G401.6 (cell line): ENCODE data around the gene ARHGAP29.
A peak's percentile ranks its signal among the peaks of the same experiment; 100 is the strongest.

Source experiments
- FAIRE-seq: peaks from 2 replicates; lab custom pipeline; 2012; peaks lifted over from hg19 to GRCh38; lab: Jason Lieb, UNC

The ARHGAP29 gene

DNA sequence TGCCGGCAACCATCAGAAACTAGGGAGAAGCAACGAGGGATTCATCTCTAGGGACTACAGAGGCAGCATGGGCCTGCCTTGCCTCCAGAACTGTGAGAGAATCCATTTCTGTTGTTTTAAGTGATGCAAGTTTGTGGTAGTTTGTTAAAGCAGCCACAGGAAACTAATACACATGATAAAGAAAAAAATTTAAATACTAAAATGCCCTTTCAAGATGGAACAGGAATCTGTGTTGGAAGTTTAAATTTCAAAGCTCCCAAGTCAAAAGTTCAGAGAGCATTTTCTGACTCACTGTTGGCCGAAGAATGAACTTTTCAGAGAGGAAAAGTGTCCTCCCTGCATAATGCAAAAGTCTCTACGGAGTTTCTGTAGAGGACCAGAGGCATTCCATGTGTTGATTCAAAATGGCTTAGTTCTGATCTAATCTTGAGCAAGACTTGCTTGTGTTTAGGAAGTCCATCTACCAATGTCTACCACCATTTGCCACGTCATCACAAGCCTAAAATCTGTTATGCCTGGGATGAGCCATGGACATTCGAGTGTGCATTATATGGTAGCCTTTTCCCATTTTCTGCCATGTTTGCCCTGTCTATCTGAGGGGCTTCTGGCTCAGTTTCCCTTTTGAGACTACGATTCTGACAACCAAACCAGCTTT lies 22.4 kb upstream of the ARHGAP29 start:
- FAIRE-seq: no peak

DNA sequence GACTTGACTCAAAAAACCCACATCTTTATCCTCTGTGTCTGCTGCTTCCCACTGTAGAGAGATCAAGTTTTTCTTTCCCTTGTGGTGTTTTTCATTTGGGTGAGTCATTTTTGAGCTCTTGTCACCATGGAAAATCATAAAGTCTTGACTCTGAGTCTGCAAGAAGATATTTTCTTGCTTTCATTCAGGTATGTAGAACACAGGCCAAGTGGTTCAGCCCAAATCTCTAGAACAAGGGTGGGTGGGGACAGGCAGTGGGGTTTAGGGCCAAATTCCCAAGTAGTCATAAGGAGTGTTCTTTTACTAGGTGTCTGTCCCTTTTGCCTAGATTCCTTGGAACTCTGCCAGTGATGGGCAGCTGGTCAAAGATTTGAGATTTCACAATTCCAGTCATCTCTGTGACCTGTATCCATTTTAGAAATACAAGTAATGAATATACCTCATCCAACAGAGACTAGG lies 21.5 kb upstream of the ARHGAP29 start:
- FAIRE-seq: no peak

DNA sequence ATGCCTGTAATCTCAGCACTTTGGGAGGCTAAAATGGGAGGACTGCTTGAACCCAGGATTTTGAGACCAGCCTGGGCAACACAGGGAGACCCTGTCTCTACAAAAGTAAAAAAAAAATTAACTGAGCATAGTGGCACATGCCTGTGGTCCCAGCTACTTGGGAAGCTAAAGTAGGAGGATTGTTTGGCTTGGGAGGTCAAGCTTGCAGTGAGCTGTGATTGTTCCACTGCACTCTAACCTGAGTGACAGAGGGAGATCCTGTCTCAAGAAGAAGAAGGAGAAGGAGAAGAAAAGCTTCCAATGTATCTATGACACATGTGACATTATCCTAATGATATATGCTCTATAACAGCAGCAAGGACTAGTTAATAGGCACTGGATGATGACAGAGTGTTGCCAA lies 20.1 kb upstream of the ARHGAP29 start:
- no peak for FAIRE-seq

DNA sequence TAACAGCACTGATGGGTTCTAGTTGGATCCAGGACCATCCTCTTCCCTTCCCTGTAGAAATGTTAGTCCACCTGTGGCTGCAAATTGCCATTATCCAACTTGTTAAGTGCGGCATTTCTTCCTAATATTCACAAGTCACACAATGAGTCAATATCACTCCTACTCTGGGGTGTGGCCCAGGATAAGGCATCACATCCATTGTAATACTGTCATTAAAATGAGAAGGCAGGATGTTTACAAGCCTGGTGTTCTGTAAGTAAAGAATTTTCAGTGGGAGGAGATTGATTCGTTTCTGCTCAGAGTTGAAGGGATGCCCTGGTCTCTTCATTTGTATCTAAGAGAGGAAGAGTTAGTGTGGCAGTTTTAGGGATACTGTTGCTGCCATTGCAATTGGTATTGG lies 18.1 kb upstream of the ARHGAP29 start:
- no peak for FAIRE-seq

DNA sequence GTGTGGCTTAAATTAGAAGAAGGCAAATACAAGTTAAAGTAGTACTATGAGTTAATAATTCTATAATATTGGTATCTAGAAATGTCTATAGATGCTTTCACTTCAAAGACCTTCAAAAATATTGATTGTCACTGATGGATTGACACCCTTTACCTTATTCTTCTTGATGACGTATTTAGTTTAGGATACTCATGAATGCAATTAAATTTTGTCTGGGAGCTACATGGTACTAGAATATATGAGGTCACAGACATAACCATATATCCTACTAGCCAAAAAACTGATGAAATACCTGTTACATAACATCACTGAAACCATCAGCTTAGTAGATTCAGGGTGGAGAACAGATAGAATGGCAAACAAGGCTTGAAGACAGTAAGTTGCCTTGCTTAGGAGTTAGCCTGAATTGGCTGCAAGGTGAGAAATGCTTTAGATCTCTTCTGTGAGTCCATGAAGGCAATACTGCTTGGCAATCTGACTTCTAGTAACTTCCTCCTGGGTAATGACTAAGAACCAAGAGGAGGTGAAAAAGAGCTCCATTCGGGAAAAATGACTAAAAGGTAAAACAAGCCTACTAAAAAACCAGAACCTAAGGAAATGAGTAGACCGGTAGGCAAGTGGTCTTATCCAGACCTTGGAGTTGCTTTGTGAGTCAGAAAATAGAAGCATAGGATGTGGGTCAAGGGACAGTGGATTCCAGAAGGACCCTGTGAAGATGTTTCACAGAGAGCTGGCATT lies 16.9 kb upstream of the ARHGAP29 start:
- no peak for FAIRE-seq

DNA sequence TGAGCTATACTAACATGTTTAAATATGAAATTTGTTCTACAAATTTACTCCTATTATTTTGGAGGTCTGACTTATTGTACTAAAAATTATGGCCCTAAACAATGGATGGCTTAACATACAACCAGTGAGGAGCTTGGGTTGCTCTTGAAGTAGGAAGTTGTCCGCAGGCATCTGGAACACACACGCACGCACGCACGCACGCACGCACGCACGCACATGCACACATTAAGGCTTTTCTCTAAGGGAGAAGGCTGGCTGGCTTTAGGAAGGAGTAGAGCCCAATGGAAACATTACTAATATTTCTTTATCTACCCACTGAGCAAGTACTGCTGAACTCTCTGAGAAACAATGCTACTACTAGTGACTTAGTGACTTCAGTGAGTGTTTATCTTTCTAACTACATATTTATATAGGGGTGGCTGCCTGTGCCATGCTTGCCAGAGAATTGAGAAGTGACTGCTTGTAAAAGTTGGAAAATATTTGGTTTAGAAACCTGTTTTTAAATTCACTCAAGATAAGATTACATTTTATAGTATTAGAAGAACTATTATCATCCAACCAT lies 16.2 kb upstream of the ARHGAP29 start:
- no peak for FAIRE-seq

DNA sequence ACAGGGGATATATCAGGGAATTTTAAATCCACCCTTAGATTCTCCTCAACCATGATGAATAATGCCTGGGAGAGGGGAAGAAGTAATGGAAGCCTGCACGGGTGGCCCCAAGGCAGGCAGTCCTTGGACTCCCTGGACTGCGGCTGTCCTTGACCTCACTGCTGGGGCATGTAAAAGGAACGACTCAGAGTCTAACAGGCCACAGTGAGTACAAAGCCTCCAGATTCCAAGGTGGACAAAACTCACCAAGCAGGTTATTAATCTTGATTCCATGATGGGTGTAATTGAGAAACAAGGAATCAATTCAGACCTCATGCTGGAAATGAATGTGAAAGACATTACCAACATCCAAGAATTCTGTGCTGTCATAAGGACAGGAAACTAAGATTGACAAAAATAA lies 13.0 kb upstream of the ARHGAP29 start:
- FAIRE-seq: no peak

DNA sequence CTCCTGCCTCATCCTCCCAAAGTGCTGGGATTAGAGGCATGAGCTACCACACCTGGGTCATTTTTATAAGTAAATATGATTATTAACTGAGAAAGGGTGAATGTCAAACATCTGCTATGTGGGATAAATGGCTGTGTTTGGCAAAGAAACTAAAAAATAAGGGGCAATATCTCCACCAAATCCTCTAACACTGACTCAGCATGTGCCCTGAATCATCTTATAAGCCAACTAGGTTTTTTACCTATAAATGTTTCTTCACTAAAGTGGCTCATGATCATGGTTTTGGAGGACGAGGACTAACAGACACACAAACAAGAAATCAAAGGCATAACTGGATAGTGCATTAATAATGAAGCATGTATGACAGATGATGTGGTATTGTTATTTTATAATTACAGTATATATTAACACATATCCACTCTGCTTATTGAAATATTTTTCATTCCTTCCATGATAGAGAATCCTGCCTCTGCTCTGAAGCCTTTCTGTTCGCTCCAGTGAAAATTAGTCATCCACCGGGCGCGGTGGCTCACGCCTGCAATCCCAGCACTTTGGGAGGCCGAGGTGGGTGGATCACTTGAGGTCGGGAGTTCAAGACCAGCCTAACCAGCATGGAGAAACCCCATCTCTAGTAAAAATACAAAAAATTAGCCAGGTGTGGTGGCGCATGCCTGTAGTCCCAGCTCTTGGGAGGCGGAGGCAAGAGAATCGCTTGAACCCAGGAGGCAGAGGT lies 11.7 kb upstream of the ARHGAP29 start:
- no peak for FAIRE-seq

DNA sequence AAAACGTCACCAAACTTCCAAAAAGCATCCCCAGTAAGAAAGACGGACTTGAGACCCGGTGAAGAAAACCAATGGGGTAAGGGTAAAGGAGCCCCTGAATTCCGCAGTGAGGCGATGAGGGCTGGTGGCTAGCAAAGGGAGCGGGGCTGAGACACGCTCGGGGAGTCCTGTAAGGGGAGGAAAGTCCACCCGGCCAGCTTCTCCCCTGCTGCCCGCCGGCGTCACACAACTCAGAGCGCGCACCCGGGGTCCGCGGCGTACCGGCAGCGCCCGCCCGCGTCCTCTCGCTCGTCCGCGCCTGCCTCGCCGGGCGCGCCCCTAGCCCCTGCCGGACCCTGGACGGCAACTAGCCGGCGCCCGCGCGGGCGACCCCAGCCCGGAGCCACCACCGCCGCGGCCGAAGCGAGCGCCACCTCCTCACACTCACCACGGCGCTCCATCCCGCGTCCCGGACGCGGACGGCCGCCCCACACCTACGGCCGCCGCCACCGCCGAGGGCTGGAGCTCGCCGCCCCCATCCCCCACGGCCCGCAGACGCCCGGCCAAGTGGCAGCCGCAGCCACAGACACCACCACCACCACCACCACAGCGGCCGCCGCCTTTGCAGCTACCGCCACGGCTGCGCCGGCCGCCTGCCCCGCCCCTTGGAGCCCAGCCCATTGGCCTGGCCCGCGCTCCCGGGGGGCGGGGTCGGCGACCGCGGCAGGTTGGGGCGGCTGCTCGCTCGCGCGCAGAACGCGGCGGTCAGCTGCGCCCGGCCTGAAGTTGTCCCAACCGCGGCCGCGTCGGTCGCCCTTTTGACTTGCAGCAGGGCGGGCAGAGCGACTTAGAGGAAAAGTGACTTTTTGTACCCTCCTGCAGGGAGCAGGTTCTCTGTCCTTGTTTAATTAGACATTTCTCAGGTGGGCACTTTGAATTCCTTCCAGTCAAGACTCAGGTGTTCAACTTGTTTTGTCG lies 10.0 kb upstream of the ARHGAP29 start:
- FAIRE-seq: no peak

DNA sequence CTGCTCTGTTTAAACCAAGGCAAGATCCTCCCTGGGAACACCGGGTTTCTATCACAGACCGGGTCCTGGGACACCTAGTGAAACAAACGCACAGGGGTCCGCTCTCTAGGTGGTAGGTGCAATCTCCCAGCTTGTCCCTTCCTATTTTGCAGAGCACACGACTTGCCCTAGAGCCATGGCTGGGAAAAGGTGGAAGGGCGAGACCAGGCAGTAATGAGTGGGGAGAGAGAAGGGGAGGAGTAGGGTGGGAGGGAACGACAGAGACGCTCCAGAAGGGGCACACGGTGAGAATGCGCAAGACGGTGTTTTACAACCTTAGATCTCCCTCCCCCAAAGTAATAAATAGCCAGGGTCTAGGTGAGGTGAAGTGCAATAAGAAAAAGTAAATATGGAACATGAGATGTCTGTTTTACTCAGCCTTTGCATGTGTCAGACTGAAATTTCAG lies 9.3 kb upstream of the ARHGAP29 start:
- no peak for FAIRE-seq

DNA sequence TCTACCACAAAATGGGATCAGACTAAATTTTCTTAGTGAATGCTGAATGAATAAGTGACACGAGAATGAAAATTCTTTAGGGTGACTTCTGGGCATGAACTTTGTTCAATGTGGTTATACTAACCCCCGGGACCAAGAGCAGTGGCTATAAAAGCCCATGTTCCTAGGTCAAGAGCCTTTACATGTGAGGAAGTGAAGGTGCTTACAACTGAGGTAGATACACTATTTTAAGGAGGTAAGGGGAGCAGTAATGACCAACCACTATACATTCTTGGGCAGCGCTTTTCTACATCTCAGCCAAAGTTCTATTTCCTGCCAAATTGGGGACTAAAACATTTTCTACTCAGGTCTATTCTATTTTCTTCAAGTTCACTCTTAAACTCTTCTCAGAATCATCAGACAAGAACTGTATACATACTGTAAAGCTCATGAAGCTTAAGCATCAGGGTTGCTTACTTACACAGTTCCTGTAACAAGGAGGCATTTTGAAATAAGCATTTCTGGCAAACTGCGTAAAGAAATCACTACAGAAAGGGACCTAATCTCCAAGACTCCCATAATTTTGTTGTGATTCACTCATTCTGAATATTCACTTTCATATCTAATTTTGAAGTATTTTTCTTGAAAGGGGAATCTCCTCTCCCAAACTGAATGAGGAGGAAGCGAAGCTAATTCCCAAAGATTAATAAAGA lies 8.5 kb upstream of the ARHGAP29 start:
- no peak for FAIRE-seq

DNA sequence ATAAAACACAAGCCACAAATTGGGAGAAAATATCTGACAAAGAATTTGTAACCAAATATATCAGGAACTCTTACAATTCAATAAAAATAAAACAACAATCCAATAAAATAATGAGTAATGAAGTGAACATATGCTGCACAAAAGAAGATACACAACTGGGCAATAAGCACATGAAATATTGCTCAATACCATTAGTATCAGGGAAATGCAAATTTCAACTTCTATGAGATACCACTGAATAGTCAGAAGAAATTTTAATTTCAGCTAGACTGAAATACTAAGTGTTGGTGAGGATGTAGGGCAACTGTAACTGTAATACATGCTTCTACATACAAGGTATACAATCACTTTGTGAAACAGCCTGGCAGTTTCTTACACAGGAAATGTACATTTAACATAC lies 7.4 kb upstream of the ARHGAP29 start:
- no peak for FAIRE-seq

DNA sequence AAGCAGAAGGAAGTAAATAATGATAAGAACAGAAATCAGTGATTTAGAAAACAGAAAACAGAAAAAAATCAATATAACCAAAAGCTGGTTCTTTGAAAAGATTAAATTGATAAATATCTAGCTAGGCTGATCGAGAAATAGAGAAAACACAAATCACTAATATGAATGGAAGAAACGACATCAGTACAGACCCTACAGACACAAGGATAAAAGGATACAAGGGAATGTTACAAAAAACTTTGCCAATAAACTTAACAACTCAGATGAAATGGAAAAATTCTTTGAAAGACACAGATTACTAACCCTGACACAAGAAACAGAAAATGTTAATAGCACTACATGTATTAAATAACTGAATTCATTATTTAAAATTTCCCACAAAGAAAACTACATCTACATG lies 6.3 kb upstream of the ARHGAP29 start:
- peak; percentile 6 for FAIRE-seq

DNA sequence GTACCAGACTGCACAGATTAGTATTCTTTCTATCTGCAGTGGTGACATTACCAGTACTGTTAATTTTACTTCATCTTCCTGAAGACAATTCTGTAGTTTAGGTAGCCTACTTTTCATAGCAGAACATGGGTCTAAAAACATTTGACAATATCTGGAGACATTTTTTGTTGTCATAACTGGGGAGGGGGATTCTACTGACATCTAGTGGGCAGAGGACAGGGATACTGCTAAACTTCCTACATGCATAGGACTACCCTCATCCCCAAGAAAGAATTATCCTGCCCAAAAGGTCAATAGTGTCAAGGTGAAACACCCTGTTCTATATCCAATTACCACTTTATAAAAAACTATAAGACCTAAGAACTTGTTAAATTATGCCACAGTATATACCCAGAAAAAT lies 3.4 kb upstream of the ARHGAP29 start:
- FAIRE-seq: no peak

DNA sequence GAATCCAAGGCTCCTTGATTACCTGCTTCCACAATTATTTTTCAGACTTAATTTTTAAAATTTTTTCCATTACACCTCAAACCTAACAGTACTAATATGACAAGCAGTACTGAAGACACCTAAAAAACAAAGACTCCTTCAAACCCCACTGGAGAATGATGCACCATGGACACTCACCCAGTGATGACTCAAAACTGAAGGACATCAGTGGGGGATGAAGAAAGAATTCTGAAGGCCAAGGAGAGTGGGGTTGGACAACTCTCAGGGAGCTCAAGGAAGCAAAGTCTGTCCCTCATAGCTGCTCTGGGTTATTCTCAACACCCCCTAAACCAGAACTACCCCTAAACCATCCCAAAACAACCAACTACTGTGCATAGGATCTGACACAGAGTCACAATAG lies 2.4 kb upstream of the ARHGAP29 start:
- FAIRE-seq: no peak

DNA sequence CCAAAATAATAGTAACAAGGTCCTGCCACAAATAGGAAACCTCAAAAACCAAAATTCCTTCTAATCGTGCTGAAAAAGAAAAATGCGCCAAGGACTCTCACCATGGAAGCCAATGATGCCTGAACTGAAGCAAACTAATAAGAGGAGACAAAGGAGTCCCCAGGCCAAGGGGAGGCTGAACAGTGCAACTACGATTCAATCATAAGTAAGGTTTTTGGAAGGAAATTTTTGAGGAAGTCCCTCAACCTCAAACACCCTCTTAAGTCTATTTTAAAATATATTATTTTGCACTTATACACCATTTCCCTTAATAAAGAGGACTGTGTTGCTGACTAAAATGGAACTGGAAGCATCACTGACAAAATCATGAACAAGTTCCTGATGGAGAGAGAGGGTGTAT lies 1.7 kb upstream of the ARHGAP29 start:
- no peak for FAIRE-seq

DNA sequence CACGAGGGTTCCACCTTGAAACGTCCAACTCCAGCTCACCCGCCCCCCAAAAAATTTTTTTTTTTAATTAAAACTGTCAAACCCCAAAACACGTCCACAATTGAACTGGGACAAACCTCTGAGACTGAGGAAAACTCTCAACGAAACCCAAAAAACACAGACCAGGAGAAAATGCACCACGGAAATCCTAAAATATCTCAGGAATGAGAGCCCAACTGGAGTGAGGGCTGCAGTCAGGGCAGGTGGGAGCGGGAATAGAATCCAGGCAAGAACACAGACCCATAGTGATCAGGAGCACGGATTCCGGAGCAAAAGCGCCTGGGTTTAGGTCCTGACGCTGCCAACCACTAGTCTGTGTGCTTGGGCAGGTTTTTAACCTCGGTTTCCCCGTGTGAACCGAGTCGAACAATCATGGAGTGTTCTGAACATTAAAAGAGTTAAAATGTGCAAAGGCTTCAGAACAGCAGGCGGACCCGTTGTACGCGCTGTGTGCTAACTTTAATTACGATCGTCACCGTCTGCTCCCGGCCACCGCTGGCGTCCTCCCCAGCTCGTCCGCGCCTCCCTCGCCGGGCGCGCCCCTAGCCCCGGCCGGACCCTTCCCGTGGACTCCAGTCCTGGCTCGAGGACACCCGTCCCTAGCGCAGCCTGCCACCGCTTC lies 624 bp downstream of the ARHGAP29 start:
- no peak for FAIRE-seq

DNA sequence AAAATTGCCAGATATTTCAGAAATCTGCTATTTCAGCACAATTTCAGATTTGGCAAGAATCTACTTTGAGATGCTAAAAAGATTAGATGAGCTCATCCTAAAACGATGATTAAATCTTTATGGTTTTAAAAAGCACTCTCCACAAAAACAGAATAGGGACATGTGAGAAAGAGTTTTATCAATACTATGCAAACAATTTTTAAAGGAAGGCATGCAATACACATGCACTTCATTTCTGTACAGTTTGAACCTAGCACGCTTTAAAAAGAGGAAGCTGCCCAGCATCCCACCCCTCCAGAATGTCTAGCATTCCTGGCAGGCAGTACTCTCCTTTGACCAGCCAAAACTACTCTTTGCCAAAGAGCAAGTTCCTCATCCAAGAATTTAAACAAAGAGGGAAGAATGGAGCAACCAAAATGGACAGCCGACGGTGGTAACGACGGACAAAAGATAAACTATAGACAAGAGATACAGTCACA lies 1.3 kb downstream of the ARHGAP29 start:
- no peak for FAIRE-seq

DNA sequence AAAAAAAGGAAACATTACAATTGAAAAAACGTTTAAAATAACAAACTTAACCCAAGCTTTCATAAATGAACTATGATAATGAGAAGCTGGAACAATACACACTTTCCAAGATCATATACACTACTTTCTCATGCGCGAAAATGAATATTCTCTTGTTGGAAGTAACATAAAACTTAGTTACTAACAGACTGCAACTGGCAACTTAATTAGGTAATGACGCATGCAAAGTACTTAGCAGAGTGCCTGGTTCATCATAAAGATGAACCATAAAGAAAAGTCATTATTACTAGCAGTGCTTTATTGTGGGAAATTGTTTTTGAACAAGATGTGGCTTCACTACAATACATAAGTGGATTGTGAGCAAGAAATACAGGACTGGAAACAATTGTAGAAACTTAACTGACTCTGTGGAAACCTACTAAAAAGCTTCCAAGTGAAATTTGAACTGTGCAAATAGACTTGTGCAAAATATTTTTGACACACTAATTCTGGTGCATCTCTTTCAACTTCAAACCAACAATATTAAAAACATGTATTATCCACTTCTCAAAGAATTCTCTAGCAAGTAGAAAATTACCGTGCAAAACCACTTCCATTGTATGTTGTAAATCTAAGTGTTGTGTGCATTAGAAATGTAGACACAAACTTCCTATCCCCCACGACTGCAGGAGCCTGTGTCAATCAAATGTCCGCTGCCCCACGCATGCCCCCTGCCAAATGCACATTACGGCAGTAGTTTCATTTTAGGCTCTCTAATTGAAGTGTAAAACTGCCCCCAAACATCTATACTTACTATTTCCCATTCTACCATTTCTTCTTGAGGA lies 2.0 kb downstream of the ARHGAP29 start:
- no peak for FAIRE-seq

DNA sequence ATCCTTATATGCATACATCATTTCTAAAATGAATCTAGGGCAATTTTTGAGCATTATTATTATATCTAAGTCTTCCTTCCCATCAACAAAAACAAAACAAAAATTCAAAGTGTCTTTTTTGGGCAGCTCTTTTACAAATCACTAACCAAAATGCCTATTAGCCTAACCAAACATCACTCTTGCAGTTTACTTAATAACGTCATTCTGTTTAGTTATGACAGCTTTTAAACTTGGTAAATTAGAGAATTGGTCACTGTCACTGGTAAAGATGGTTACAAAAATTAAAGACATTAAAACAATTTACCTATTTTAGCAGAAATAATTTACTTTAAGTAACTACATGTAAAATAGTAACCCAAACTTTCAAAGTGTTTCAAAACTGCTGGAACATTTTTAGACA lies 2.8 kb downstream of the ARHGAP29 start:
- FAIRE-seq: peak; percentile 19
